NCI-H128 (cell line): ENCODE results near the gene RAD51B.

ENCODE experiments used
- DNase-seq: peaks from one replicate; lab custom pipeline; 2025; ENCODE audit not compliant: unreplicated experiment; lab: John Stamatoyannopoulos, UW

RAD51B gene

GRCh38 chr14:68263563-68264259 is 444.1 kb downstream of the RAD51B start:
- DNase-seq, result no peak

- no peak for DNase-seq
Measured at GRCh38 chr14:68264260-68264569, 444.6 kb downstream of the RAD51B start.

GRCh38 chr14:68266998-68267397 is 447.4 kb downstream of the RAD51B start:
- DNase-seq, result no peak

- no peak for DNase-seq
Measured at GRCh38 chr14:68268197-68268596, 448.6 kb downstream of the RAD51B start.

- DNase-seq, result no peak
Measured at GRCh38 chr14:68268719-68269118, 449.1 kb downstream of the RAD51B start.

GRCh38 chr14:68269136-68269927 is 449.8 kb downstream of the RAD51B start:
- DNase-seq, result no peak

- DNase-seq, result no peak
Measured at GRCh38 chr14:68270342-68270741, 450.8 kb downstream of the RAD51B start.

- no peak for DNase-seq
Measured at GRCh38 chr14:68271913-68272391, 452.4 kb downstream of the RAD51B start.

GRCh38 chr14:68273413-68273812 is 453.8 kb downstream of the RAD51B start:
- no peak for DNase-seq

- DNase-seq, result no peak
Measured at GRCh38 chr14:68274725-68275124, 455.1 kb downstream of the RAD51B start.

GRCh38 chr14:68278576-68279436 is 459.2 kb downstream of the RAD51B start:
- no peak for DNase-seq

GRCh38 chr14:68279437-68279720 is 459.8 kb downstream of the RAD51B start:
- DNase-seq, result no peak

- DNase-seq, result no peak
Measured at GRCh38 chr14:68279777-68280233, 460.2 kb downstream of the RAD51B start.

- no peak for DNase-seq
Measured at GRCh38 chr14:68281497-68281896, 461.9 kb downstream of the RAD51B start.

GRCh38 chr14:68282479-68283377 is 463.1 kb downstream of the RAD51B start:
- no peak for DNase-seq

- DNase-seq, result no peak
Measured at GRCh38 chr14:68283378-68284123, 464.0 kb downstream of the RAD51B start.

GRCh38 chr14:68284333-68284732 is 464.8 kb downstream of the RAD51B start:
- no peak for DNase-seq

- no peak for DNase-seq
Measured at GRCh38 chr14:68284834-68285233, 465.3 kb downstream of the RAD51B start.

- no peak for DNase-seq
Measured at GRCh38 chr14:68285421-68286179, 466.0 kb downstream of the RAD51B start.
